ENCODE data around the gene HOXB6. TPM values are rescaled to one million over a fixed set of nuclear protein-coding genes. Genes with fewer than 3 reads are reported as not detected.

Gene HOXB6
- total RNA-seq, 4 donors from 2014 or later: 0.88 to 18.2 (median 7.3) TPM; not detected in 1

DNA sequence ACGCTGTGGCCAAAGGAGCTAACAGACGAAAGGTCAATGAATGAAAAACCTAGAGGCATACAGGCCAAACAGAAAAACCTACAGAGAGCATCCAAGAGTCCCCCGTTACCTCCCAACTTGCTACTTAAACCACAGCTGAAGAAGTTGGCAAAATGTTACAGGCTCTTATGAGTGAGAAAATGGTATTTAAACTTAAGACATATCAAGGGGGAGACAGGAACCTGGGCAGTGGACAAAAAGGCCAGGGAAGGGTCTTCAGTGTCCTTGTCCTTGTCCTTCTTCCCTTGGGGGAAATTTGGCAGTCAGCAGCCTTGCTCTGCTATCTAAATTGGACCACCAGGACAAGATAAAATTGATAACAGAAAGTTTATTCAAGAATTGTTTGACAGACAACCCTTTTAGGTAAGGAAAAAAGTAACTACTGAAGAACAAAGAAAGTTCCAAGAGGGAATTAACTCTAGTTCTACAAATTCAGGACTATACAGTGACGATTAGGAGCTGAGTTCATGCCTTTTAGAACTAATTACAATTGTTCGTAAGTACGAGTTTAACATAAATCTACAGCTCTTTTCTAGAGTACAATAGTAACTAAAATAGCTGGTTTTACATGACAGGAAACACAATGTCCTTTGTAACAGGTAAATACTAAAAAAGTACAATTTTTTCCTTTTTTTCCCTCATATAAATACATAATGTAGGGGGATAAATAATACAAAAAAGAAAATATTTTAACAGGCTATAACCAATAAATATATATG is 56.1 kb downstream of the HOXB6 start:
- intact Hi-C loops (cut with DNase I; ENCODE audit: low total_unique reads): no loop called here
- DNase-seq: no peak
- no peaks in the 10 kb centered on the region for H3K9me3 ChIP-seq
- no peak overlapping the region for H3K4me3 ChIP-seq
- H3K27ac ChIP-seq: peak overlapping the region; percentile 93 to 97
- peaks cover 12 to 17% of the 10 kb centered on the region in 2 donors for H3K4me1 ChIP-seq
- H3K36me3 ChIP-seq: no peaks in the 10 kb centered on the region
- no peaks in the 10 kb centered on the region for H3K27me3 ChIP-seq
- TF ChIP-seq CTCF (IDR thresholded peaks at IDR 0.05) (no peak), POLR2A (IDR thresholded peaks at IDR 0.05) (no peak)

GRCh38 chr17:48547808-48548522 is 56.8 kb downstream of the HOXB6 start:
- intact Hi-C loops (cut with DNase I; ENCODE audit: low total_unique reads): no loop called here
- H3K27me3 ChIP-seq: no peaks in the 10 kb centered on the region
- no peaks in the 10 kb centered on the region for H3K9me3 ChIP-seq
- H3K27ac ChIP-seq: peak overlapping the region; percentile 93 to 97
- DNase-seq: no peak
- no peaks in the 10 kb centered on the region for H3K36me3 ChIP-seq
- H3K4me3 ChIP-seq: peak overlapping the region; percentile 0 to 15
- TF ChIP-seq POLR2A (IDR thresholded peaks at IDR 0.05): no peak
- TF ChIP-seq CTCF (IDR thresholded peaks at IDR 0.05): no peak
- H3K4me1 ChIP-seq: peaks cover 12 to 17% of the 10 kb centered on the region in 2 donors

GRCh38 chr17:48546924-48547807 is 57.6 kb downstream of the HOXB6 start:
- Histone ChIP-seq H3K36me3 (no peaks in the 10 kb centered on the region), H3K27ac (peak overlapping the region; percentile 93 to 97), H3K27me3 (no peaks in the 10 kb centered on the region), H3K4me1 (peaks cover 12 to 17% of the 10 kb centered on the region in 2 donors), H3K9me3 (no peaks in the 10 kb centered on the region), H3K4me3 (peak overlapping the region; percentile 0 to 15)
- intact Hi-C loops (cut with DNase I; ENCODE audit: low total_unique reads): no loop called here
- DNase-seq: peak; percentile 75 to 81
- TF ChIP-seq CTCF (IDR thresholded peaks at IDR 0.05): peak in 1 of 4 experiments; percentile 3
- no peak for TF ChIP-seq POLR2A (IDR thresholded peaks at IDR 0.05)

DNA sequence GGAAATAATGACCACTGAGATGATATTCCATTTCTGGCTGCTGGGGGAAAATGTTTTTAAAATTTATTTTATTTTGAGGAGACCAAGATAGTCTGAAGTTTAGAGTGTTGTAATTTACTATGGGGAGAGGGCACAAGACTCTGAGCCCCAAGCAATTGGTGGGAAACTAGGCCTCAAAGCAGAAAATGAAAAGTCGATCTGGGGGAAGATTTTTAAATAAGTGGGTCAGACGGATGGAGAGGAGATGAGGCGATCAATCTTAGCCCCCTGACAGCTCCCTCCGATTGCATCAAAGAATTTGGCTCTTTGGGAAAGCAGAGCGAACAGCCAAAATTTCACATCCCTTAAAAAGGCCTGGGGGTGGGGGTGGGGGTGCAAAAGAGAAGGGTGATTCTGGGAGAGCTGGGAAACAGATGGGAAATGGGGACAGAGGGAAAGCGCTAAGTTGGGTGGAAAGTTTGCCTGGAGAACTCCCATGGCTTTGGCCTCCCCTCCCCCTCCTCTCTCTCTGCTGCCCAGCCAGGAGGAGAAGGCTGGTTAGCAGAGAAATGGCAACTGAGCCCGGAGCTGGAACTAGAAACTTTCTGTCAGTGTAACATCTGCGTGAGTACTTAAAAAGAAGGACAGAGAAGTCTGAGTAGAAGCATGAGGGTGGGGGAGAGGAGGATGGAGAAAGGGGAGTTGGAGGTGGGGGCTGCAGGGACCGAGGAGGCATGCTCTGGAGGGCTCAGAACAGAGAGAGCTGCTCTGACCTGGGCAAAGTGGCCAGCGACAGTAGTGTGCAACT is 58.5 kb downstream of the HOXB6 start:
- intact Hi-C loops (cut with DNase I; ENCODE audit: low total_unique reads): no loop called here
- H3K4me3 ChIP-seq: peak overlapping the region in 1 of 2 donors; percentile 15
- DNase-seq: peak in 1 of 2 donors; percentile 62
- H3K4me1 ChIP-seq: peaks cover 12 to 17% of the 10 kb centered on the region in 2 donors
- H3K27ac ChIP-seq: peak overlapping the region; percentile 93 to 97
- no peaks in the 10 kb centered on the region for H3K9me3 ChIP-seq
- H3K27me3 ChIP-seq: no peaks in the 10 kb centered on the region
- TF ChIP-seq POLR2A (IDR thresholded peaks at IDR 0.05) (no peak), CTCF (IDR thresholded peaks at IDR 0.05) (no peak)
- no peaks in the 10 kb centered on the region for H3K36me3 ChIP-seq

MicroRNA genes within 50 kb of the gene (microRNA counts, 767-probe panel; counts per million panel counts)
- microRNA hsa-miR-10a-5p: 6,239 to 6,442 counts per million in 2 donors

Small RNA genes lying within 50 kb of the gene (microRNA-seq; reads per million reads assigned to microRNA genes)
- 13.7 reads per million, percentile 26 among the genes with 10 or more reads in this experiment for gene MIR196A1 (ENCODE audit: borderline microRNAs expressed, borderline replicate concordance)

Small RNA genes lying within 50 kb of the gene (small RNA-seq; reads per million reads assigned to genes)
- gene MIR196A1: not detected

Other genes with a start within 250 kb of the HOXB6 start
- gene SKAP1, start 174.8 kb downstream of the HOXB6 start, total RNA-seq: 1 to 10 TPM in 2 of 4 donors, under 1 TPM in 1, not detected in 1; 0.51 to 2.4 (median 1.9) TPM
- not detected for gene HOXB1, start 74.0 kb downstream of the HOXB6 start, total RNA-seq
- gene HOXB2, start 59.9 kb downstream of the HOXB6 start, total RNA-seq: 10 to 100 TPM in 3 of 4 donors, 1 to 10 TPM in 1; 4.6 to 24.4 (median 17.4) TPM
- 1 to 10 TPM in 2 of 4 donors, under 1 TPM in 1, not detected in 1; 0.88 to 6.9 (median 5.5) TPM for gene HOXB4, start 26.6 kb downstream of the HOXB6 start, total RNA-seq
- 10 to 100 TPM; 10.6 to 30.0 (median 18.0) TPM for gene HOXB3, start 14.7 kb downstream of the HOXB6 start, total RNA-seq
- 1 to 10 TPM in 1 of 4 donors, under 1 TPM in 2, not detected in 1; 0.55 to 2.5 (median 0.59) TPM for gene HOXB5, start 11.2 kb downstream of the HOXB6 start, total RNA-seq
- 1 to 10 TPM in 3 of 4 donors, not detected in 1; 1.0 to 6.9 (median 3.5) TPM for gene HOXB7, start 6.0 kb upstream of the HOXB6 start, total RNA-seq
- 1 to 10 TPM in 2 of 4 donors, under 1 TPM in 1, not detected in 1; 0.29 to 9.5 (median 1.9) TPM for gene HOXB8, start 10.3 kb upstream of the HOXB6 start, total RNA-seq
- 1 to 10 TPM in 1 of 4 donors, under 1 TPM in 1, not detected in 2; 0.43 to 1.0 TPM for gene HOXB9, start 21.4 kb upstream of the HOXB6 start, total RNA-seq
- not detected for gene PRAC1, start 117.5 kb upstream of the HOXB6 start, total RNA-seq
- gene PRAC2, start 118.2 kb upstream of the HOXB6 start, total RNA-seq: not detected
- gene HOXB13, start 123.8 kb upstream of the HOXB6 start, total RNA-seq: not detected
- under 1 TPM in 2 of 4 donors, not detected in 2; 0.41 to 0.91 TPM for gene TTLL6, start 212.2 kb upstream of the HOXB6 start, total RNA-seq
- 100 to 1,000 TPM in 2 of 4 donors, 10 to 100 TPM in 2; 40.9 to 318 (median 118) TPM for gene CALCOCO2, start 226.0 kb upstream of the HOXB6 start, total RNA-seq

Data from uterus (tissue), 4 donors.